ENCODE data around the gene NDUFV1. TPM values are rescaled to one million over a fixed set of nuclear protein-coding genes. Genes with fewer than 3 reads are reported as not detected.

NDUFV1 gene
- polyA plus RNA-seq, 2 of the 4 experiments (the other 2 are of a cell fraction): 95.1 to 163 TPM

- TF ChIP-seq TFCP2L1 (CRISPR knock-in tag; IDR thresholded peaks at IDR 0.05) (no peak), HEYL (CRISPR knock-in tag; IDR thresholded peaks at IDR 0.05) (no peak), EHMT2 (IDR thresholded peaks at IDR 0.05; ENCODE audit: low read depth) (no peak), ZFP36 (IDR thresholded peaks at IDR 0.05; ENCODE audit: borderline replicate concordance, partially characterized antibody) (no peak), EHF (CRISPR knock-in tag; IDR thresholded peaks at IDR 0.05) (no peak), SMC3 (IDR thresholded peaks at IDR 0.05) (peak; percentile 73), ZSCAN20 (CRISPR knock-in tag; IDR thresholded peaks at IDR 0.05) (no peak), MYC (IDR thresholded peaks at IDR 0.05; ENCODE audit: borderline replicate concordance, low read length) (no peak), MAZ (IDR thresholded peaks at IDR 0.05; ENCODE audit: borderline replicate concordance, low read depth, low read length) (no peak)
- TF ChIP-seq, protein P1, sequence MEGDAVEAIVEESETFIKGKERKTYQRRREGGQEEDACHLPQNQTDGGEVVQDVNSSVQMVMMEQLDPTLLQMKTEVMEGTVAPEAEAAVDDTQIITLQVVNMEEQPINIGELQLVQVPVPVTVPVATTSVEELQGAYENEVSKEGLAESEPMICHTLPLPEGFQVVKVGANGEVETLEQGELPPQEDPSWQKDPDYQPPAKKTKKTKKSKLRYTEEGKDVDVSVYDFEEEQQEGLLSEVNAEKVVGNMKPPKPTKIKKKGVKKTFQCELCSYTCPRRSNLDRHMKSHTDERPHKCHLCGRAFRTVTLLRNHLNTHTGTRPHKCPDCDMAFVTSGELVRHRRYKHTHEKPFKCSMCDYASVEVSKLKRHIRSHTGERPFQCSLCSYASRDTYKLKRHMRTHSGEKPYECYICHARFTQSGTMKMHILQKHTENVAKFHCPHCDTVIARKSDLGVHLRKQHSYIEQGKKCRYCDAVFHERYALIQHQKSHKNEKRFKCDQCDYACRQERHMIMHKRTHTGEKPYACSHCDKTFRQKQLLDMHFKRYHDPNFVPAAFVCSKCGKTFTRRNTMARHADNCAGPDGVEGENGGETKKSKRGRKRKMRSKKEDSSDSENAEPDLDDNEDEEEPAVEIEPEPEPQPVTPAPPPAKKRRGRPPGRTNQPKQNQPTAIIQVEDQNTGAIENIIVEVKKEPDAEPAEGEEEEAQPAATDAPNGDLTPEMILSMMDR (IDR thresholded peaks at IDR 0.05): peak; percentile 88
- TF ChIP-seq, protein P2, sequence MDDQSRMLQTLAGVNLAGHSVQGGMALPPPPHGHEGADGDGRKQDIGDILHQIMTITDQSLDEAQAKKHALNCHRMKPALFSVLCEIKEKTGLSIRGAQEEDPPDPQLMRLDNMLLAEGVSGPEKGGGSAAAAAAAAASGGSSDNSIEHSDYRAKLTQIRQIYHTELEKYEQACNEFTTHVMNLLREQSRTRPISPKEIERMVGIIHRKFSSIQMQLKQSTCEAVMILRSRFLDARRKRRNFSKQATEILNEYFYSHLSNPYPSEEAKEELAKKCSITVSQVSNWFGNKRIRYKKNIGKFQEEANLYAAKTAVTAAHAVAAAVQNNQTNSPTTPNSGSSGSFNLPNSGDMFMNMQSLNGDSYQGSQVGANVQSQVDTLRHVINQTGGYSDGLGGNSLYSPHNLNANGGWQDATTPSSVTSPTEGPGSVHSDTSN (IDR thresholded peaks at IDR 0.05): no peak
These were observed 33.9 kb upstream of the NDUFV1 start (continued) for GRCh38 chr11:67572747-67573419.

- CTCF ChIA-PET: interaction anchor here (1.0 to 5.1 kb wide), 4 partner anchors 10 to 229 kb away, joined by 4 to 65 read pairs (median 5); partner anchors contain the start of gene GSTP1
These were observed 31.8 kb upstream of the NDUFV1 start for GRCh38 chr11:67574938-67575337.

GRCh38 chr11:67576735-67577475 is 29.8 kb upstream of the NDUFV1 start:
- Histone ChIP-seq H3K9me3 (no peaks in the 10 kb centered on the region), H3K4me1 (peaks cover 42% of the 10 kb centered on the region), H3K4me3 (no peak overlapping the region), H3K4me2 (no peak overlapping the region), H3K27ac (peak overlapping the region in 1 of 2 experiments; percentile 3; a peak in 1 of 6 replicates)
- ATAC-seq (peak; percentile 10 to 27; a peak in 2 of 6 replicates), DNase-seq (ENCODE audit: low read depth in 1 of 2, low spot score in 1 of 2) (no peak), FAIRE-seq (no peak)
- POLR2A ChIA-PET: no interaction called here
- CTCF ChIA-PET: interaction anchor here (0.8 to 2.1 kb wide), 3 partner anchors 22 to 83 kb away, joined by 3 to 15 read pairs (median 6); partner anchors contain the start of gene NUDT8
- TF ChIP-seq RAD21 (conservative IDR thresholded peaks at IDR 0.05 in 1 of 2, IDR thresholded peaks at IDR 0.05 in 1 of 2): peak in 1 of 2 experiments; percentile 31; a peak in 2 of 5 replicates
- no peak for TF ChIP-seq HOXB5 (CRISPR knock-in tag; IDR thresholded peaks at IDR 0.05)
- no peak for TF ChIP-seq NR3C1 (IDR thresholded peaks at IDR 0.05)
- no peak for TF ChIP-seq MAZ (IDR thresholded peaks at IDR 0.05; ENCODE audit: borderline replicate concordance, low read depth, low read length)
- 73% methylated on average over 14 of the region's 14 CpGs for WGBS (ENCODE audit: missing lambda C conversion rate)

More at GRCh38 chr11:67574938-67575337, 31.8 kb upstream of the NDUFV1 start:
- Histone ChIP-seq H3K4me2 (no peak overlapping the region), H3K4me1 (peaks cover 23% of the 10 kb centered on the region), H3K27ac (no peak overlapping the region), H3K4me3 (no peak overlapping the region), H3K9me3 (no peaks in the 10 kb centered on the region)
- FAIRE-seq: no peak
- TF ChIP-seq GATA3 (IDR thresholded peaks at IDR 0.05; ENCODE audit: borderline replicate concordance) (no peak), CBX2 (IDR thresholded peaks at IDR 0.05; ENCODE audit: borderline replicate concordance, low read depth) (no peak), POLR2AphosphoS2 (conservative IDR thresholded peaks at IDR 0.05; ENCODE audit: low read length) (no peak), MAFK (IDR thresholded peaks at IDR 0.05; ENCODE audit: partially characterized antibody) (no peak), SMC3 (IDR thresholded peaks at IDR 0.05) (no peak), ZC3H11A (IDR thresholded peaks at IDR 0.05) (no peak), FOSL2 (IDR thresholded peaks at IDR 0.05) (no peak), FOSL2 (CRISPR knock-in tag; IDR thresholded peaks at IDR 0.05) (no peak)
- ATAC-seq: no peak
- WGBS (ENCODE audit: missing lambda C conversion rate): 51% methylated on average over 3 of the region's 3 CpGs
- no peak for DNase-seq (ENCODE audit: low read depth in 1 of 2, low spot score in 1 of 2)
- POLR2A ChIA-PET: no interaction called here
